ENCODE measurements around the gene SEPTIN2. TPM values are rescaled to one million over a fixed set of nuclear protein-coding genes. Genes with fewer than 3 reads are reported as not detected.

Gene SEPTIN2
- total RNA-seq (2014; rRNA removed; shearing (Covaris generic)), result 198 and 222 TPM in 2 replicates
- 275 and 301 TPM in 2 replicates for total RNA-seq (2022)
- percentile 95 among the genes with signal in this experiment for Bru-seq, nascent RNA
- percentile 98 among the genes with signal in this experiment for BruChase-seq, experiment 1, labeled RNA remaining after a 6-hour chase
- BruChase-seq, experiment 2, labeled RNA remaining after a 2-hour chase, result percentile 98 among the genes with signal in this experiment
- long read RNA-seq, transcript SEPT2-206 (14 exons, 3,333 nt), result minor isoform, 17 of 601 reads
- long read RNA-seq, transcript SEPT2-203 (13 exons, 3,315 nt), result major isoform, 336 of 601 reads
- long read RNA-seq, transcript SEPT2-204 (13 exons, 3,701 nt), result minor isoform, 20 of 601 reads
- long read RNA-seq, transcript SEPT2-208 (12 exons, 3,267 nt), result minor isoform, 10 of 601 reads
- long read RNA-seq, partial matches to known transcripts, result 38 of 601 reads
- long read RNA-seq, other reads (novel, unspliced or antisense), result 174 of 601 reads

DNA sequence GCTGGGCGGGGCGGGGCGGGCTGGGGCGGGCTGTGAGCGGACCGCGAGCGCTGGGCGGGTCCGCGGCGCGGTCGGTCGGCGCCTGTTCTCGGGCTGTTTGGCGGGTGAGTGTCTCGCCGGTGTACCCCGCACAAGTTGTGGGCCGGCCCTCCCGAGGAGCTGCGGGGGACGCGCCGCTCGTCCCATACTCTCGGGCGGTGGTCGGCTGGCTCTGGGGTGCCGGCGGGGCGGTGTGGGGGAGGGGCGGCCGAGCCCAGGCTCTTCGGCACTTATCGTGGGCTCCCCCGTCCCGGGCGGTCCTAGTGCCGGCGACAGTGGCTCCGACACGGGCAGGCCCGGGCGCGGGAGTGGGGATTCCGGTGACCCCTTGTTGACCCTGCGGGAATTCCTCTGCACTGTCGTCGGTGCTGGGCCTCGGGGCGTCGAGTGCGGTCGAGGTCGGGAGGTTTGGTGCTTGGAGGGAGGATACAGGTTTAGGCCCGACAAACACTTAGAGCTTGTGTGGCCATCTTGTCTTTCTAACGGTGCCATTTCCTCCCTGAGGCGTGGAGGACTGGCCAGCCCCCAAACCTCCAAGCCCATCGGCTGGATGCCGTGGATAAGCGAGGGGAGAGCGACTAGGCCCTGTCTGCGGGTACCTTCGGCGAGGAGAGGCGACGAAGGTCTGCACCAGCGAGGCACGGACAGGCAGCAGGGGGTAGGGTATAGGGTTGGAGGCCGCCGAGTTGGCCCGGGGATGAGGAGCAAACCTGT, at the start of gene SEPTIN2:
TSS of gene SEPTIN2 (plus strand) at position 47 of the 753 bp plus-strand sequence. CDS start 8,308 bp downstream, outside the sequence.
- Histone ChIP-seq H3K9me2 (ENCODE audit: insufficient read depth, low read length) (no peaks in the 10 kb centered on the region), H3K36me3 (ENCODE audit: insufficient read depth, low read length) (peaks cover 39% of the 10 kb centered on the region), H3K79me2 (ENCODE audit: insufficient read depth, low read depth, low read length) (peaks cover 88% of the 10 kb centered on the region), H3K4me2 (ENCODE audit: low read length) (peak within 1 kb of the TSS; percentile 86), H2AFZ (ENCODE audit: low read length) (peak within 1 kb of the TSS; percentile 47; the same call in 1 of the 2 replicates), H3K27ac (ENCODE audit: low read depth, low read length, poor library complexity, severe bottlenecking) (peak within 1 kb of the TSS; percentile 87), H4K20me1 (ENCODE audit: insufficient read depth, low read length) (peaks cover 55% of the 10 kb centered on the region), H3K4me3 (ENCODE audit: low read depth, low read length, poor library complexity, severe bottlenecking) (peak within 1 kb of the TSS; percentile 96), H3K4me1 (ENCODE audit: insufficient read depth, low read length, poor library complexity, severe bottlenecking) (peaks cover 68% of the 10 kb centered on the region), H3K9me3 (ENCODE audit: low read length) (no peaks in the 10 kb centered on the region)
- ChIA-PET CTCF (ENCODE audit: unreplicated experiment) (no interaction called here), POLR2A (interaction anchor here (1.0 to 1.5 kb wide), 4 partner anchors 52 to 370 kb away, joined by 3 to 6 read pairs (median 4); partner anchors contain the start of gene DTYMK)
- no TSS peak for BruUV-seq (replicated peaks)
- peak; percentile 72 for DNase-seq (ENCODE audit: low spot score)
- TF ChIP-seq EZH2phosphoT487 (IDR thresholded peaks at IDR 0.05; ENCODE audit: borderline replicate concordance, low read depth, low read length), result no peak
- TF ChIP-seq, protein P1, sequence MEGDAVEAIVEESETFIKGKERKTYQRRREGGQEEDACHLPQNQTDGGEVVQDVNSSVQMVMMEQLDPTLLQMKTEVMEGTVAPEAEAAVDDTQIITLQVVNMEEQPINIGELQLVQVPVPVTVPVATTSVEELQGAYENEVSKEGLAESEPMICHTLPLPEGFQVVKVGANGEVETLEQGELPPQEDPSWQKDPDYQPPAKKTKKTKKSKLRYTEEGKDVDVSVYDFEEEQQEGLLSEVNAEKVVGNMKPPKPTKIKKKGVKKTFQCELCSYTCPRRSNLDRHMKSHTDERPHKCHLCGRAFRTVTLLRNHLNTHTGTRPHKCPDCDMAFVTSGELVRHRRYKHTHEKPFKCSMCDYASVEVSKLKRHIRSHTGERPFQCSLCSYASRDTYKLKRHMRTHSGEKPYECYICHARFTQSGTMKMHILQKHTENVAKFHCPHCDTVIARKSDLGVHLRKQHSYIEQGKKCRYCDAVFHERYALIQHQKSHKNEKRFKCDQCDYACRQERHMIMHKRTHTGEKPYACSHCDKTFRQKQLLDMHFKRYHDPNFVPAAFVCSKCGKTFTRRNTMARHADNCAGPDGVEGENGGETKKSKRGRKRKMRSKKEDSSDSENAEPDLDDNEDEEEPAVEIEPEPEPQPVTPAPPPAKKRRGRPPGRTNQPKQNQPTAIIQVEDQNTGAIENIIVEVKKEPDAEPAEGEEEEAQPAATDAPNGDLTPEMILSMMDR (conservative IDR thresholded peaks at IDR 0.05; ENCODE audit: low read length), result no peak
- intact Hi-C loops (cut with micrococcal nuclease; ENCODE audit: unreplicated experiment), result loop anchor here (1.0 to 10.0 kb wide), 5 partner anchors 20 to 731 kb away; partner anchors contain the start of genes CAPN10, FARP2, ING5 and STK25

DNA sequence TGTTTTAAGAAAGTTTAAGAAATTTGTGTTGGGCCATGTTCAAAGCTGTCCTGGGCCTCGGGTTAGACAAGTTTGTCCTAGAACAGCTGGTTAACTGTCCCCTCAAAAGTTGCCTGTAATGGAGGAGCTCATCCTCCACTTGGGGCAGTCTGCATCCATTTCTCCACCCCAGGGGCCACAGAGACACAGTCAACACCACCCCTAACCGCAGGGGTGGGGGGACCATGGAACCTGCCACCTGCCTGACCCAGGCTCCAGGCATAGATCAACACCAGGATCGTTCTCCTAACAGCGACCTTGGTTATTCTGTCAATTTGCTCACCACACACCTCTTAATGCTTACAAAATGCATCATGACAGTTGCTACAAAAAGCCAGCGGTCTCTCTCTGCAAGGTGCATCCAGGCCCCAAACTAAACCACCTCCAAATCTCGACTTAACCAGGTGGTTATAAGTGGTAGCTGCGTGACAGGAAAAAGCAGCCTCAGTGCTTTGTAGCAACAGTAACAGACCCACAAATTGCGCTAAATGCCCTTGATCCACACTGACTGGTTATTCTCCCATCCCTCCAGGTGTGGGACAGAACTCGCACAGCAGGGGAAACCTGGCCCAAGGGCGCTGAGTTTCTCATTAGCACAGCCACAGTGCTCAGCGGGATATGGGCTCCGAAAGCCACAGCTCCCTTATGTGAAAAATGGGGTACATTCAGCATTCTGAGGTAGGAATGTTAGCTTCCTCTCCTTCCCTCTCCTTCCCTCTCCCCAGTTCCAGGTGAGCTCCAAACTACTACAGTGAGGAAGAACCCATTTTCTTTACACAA, 48.3 kb upstream of the SEPTIN2 start:
- BruUV-seq (replicated peaks), result no TSS peak
- TF ChIP-seq, protein P1 (conservative IDR thresholded peaks at IDR 0.05; ENCODE audit: low read length), result peak; percentile 60
- no peak for TF ChIP-seq EZH2phosphoT487 (IDR thresholded peaks at IDR 0.05; ENCODE audit: borderline replicate concordance, low read depth, low read length)
- DNase-seq (ENCODE audit: low spot score), result peak; percentile 10
- Histone ChIP-seq H3K4me2 (ENCODE audit: low read length) (no peak overlapping the region), H3K9me2 (ENCODE audit: insufficient read depth, low read length) (no peaks in the 10 kb centered on the region), H4K20me1 (ENCODE audit: insufficient read depth, low read length) (peaks cover 9% of the 10 kb centered on the region; the same call in 1 of the 2 replicates), H3K4me3 (ENCODE audit: low read depth, low read length, poor library complexity, severe bottlenecking) (no peak overlapping the region), H3K27ac (ENCODE audit: low read depth, low read length, poor library complexity, severe bottlenecking) (no peak overlapping the region), H2AFZ (ENCODE audit: low read length) (no peak overlapping the region), H3K9me3 (ENCODE audit: low read length) (no peaks in the 10 kb centered on the region), H3K4me1 (ENCODE audit: insufficient read depth, low read length, poor library complexity, severe bottlenecking) (no peaks in the 10 kb centered on the region), H3K79me2 (ENCODE audit: insufficient read depth, low read depth, low read length) (no peaks in the 10 kb centered on the region), H3K36me3 (ENCODE audit: insufficient read depth, low read length) (peaks cover 46% of the 10 kb centered on the region)
- CTCF ChIA-PET (ENCODE audit: unreplicated experiment), result no interaction called here
- POLR2A ChIA-PET, result no interaction called here
- intact Hi-C loops (cut with micrococcal nuclease; ENCODE audit: unreplicated experiment), result no loop called here

All from OCI-LY7 (cell line).